Measurements from ENCODE around the gene OR13C9. TPM values are rescaled to one million over a fixed set of nuclear protein-coding genes. Genes with fewer than 3 reads are reported as not detected.
"Not testable (repeated sequence)": the region's sequence is repeated elsewhere in the genome, so short reads cannot be mapped to it uniquely, and the experiment has no call there.

The OR13C9 gene, protein sequence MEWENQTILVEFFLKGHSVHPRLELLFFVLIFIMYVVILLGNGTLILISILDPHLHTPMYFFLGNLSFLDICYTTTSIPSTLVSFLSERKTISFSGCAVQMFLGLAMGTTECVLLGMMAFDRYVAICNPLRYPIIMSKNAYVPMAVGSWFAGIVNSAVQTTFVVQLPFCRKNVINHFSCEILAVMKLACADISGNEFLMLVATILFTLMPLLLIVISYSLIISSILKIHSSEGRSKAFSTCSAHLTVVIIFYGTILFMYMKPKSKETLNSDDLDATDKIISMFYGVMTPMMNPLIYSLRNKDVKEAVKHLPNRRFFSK
- polyA plus RNA-seq (2013, experiment 1 of 2; ENCODE audit: insufficient read length) = not detected
- not detected for polyA plus RNA-seq (2013, experiment 2 of 2; ENCODE audit: insufficient read length)

DNA sequence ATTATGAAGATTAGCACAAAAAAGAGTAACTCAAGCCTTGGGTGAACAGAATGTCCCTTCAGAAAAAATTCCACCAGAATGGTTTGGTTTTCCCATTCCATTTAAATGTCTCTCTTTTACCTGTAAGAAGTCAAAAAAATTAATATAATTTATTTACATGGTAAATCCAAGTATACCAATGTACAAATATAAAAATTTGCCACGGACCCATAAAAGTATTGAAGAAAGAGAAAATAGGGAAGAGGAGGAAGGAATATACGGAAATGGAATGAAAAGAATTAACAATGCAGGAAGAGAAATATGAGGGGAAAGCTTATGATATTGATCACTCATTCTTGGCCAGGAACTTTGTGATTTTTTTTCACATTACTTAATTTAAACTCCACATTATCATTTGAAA is at the start of gene OR13C9:
Gene OR13C9 (minus strand): TSS at position 101 of the 400 bp plus-strand sequence. CDS start 0 bp downstream, at position 101.
- DNase-seq = no peak

DNA sequence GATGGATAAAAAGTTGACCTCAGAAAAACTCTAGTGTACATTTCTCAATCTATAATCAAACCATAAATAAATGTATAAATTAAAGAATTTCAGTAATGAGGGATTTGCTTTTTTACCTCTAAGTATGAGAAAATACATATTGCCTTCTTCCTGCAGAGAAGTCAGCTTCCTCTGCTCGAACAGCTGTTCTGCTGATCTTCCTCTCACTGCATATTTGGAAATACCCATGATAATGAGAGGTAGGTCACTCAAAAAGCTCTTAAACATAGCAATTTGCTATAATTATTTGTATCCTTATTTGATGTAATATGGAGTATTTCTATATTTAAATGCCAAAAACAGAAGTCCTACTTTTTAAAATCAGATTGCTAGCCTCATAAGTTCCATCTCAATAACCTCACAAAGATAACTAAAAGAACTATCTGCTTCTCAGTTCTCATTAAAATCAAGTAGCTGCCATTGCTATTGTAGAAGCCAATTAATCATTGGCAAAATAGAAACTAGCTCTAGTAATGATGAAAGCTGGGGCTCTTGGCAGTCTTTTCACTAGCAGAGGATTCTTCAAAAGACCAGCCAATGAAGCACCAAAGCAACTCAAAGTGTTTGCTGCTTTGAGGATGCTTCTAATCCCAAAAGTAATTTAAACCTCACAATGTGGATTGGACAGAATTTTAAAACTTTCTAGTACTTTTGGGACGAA is 40.6 kb upstream of the OR13C9 start:
- DNase-seq = no peak

- DNase-seq = no peak
These were observed 17.5 kb upstream of the OR13C9 start for GRCh38 chr9:104635456-104635855.

DNA sequence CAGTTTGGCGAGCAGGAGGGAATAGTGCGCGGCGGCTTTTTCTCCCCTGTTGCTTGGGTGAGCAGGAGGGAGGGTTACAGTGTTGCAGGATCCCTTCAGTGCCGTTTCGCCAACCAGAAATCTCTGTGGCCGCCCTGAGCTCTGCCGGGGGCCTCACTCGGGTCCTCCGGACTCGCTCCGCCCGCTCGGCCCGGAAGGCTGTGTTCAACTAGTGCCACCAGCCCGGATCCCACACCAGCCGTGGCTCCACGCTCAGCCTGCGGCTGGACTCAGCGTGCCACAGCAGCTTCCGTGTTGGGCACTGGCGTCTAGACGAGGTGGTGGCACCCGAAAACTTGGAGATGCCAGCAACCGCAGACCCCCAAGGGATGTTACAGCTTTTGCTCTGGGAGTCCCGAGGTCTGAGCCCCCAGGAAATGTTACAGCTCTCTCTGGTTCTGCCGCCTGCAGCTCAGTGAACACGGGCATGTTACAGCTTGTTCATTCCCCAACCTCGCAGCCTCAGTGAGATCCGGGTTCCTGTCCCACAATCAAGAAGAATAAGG is 16.0 kb upstream of the OR13C9 start:
- no peak for DNase-seq

GRCh38 chr9:104625964-104626363 is 8.0 kb upstream of the OR13C9 start:
- DNase-seq = not testable (repeated sequence)

DNA sequence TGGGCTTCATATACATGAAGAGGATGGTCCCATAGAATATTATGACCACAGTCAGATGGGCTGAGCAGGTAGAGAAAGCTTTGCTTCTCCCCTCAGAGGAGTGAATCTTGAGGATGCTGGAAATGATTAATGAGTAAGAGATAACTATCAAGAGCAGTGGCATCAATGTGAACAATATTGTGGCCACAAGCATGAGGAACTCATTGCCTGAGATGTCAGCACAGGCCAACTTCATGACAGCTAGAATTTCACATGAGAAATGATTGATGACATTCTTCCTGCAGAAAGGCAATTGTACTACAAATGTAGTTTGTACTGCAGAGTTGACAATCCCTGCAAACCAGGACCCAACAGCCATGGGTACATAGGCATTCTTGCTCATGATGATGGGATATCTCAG is 586 bp downstream of the OR13C9 start:
- DNase-seq = peak; percentile 5

DNA sequence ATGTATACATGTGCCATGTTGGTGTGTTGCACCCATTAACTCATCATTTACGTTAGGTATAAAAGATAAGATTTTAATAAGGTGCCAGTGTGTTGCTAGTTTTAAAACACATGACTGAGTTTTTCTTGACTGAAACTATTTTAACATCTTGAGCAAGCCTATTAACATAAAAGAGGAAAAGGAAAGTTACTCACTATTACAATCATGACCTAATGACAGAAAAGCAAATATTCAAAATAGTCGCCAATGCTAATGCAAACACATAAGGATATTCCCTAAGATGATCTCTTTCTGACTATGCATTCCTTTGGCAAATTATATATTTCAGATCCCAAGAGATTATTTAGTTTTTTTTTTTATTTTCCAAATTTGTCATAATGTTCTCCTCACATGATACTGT is 6.8 kb downstream of the OR13C9 start:
- no peak for DNase-seq

DNA sequence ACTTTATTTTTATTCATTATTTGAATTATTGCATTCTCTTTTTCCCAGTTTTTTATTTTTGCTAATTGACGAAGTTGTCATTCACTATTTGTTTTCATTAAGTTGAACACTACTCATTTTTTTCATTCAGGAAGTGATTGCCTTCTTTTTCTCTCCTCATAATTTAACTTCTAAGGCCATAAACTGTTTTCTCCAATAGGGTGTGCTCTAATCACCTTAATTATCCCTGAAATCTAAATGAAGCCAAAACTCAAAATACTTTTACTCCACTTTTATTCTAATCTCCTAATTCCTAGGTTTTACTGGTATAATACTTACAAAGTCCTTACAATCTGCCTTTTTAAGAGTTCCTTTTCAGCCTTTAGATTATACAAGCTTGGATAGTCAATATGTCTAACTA is 9.7 kb downstream of the OR13C9 start:
- no peak for DNase-seq

DNA sequence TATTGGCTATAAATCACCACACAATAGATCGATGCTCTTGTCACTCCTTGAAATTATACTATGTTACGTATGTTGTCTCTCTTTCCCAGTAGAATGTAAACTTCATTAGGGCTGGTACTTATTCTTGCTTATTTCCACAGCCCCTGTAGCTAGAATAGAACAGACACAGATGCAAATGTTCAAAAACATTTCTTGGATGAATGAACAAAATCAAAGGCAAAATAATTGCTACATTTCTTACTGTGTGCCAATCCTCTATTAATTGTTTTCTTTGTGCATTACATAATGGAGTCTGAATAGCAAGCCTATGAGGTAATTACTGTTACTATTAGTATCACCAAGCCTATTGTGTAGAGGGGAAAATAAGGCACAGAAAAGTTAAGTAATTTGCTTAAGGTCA is 11.9 kb downstream of the OR13C9 start:
- no peak for DNase-seq

DNA sequence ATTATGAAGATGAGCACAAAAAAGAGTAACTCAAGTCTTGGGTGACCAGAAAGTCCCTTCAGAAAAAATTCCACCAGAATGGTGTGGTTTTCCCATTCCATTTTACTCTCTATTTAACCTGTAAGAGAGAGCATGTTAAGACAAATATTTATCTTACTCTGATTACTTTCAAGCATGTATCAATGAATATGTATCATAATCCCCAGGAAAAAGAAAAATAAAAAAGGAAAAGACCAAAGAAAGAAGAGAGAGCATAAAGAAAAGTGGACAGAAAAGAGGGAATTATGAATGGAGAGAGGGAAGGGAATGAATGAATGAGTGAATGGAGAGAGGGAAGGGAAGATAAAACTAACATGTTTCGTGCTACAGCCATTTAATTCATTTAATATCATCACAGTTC is 12.5 kb downstream of the OR13C9 start, which contains the start of gene OR13C2:
Gene OR13C2 (minus strand): TSS at position 101 of the 400 bp plus-strand sequence. CDS start 0 bp downstream, at position 101.
- DNase-seq = not testable (repeated sequence)

GRCh38 chr9:104604801-104605200 is 13.2 kb downstream of the OR13C9 start:
- no peak for DNase-seq

DNA sequence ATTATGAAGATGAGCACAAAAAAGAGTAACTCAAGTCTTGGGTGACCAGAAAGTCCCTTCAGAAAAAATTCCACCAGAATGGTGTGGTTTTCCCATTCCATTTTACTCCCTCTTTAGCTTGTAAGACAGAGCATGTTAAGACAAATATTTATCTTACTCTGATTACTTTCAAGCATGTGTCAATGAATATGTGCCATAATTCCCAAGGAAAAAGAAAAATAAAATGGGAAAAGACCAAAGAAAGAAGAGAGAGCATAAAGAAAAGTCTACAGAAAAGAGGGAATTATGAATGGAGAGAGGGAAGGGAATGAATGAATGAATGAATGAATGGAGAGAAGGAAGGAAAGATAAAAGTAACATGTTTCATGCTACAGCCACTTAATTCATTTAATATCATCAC is 18.7 kb downstream of the OR13C9 start, which contains the start of gene OR13C5:
Gene OR13C5 (minus strand): TSS at position 101 of the 400 bp plus-strand sequence. CDS start 0 bp downstream, at position 101.
- DNase-seq = not testable (repeated sequence)

DNA sequence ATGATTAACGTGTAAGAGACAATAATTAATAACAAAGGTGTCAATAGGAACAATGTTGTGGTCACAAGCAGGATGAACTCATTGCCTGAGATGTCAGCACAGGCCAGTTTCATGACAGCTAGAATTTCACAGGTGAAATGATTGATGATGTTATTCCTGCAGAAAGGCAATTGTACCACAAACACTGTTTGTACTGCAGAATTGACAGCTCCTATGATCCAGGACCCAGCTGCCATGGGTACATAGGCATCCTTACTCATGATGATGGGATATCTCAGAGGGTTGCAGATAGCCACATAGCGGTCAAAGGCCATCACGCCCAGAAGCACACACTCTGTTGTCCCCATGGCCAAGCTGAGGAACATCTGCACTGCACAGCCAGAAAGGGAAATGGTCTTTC is 19.3 kb downstream of the OR13C9 start:
- not testable (repeated sequence) for DNase-seq

DNA sequence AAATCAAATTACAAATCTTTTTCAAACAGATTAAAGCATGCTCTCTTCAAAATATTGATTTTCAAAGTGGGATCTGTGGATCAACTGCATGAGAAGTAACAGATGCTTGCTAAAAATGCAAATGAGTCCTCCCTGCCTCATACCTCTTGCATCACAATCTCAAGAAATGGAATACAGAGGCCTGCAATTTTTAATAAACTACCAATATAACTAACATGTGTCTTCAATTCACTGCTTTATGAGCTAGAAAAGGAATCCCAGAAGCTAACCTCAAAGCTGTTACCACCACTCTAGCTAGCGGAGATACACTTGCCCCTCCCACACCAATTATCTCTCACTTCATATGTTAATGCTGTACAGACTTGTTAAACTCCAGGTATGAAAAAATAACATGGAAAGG is 28.4 kb downstream of the OR13C9 start:
- no peak for DNase-seq

- DNase-seq = peak; percentile 82
These were observed 31.4 kb downstream of the OR13C9 start for GRCh38 chr9:104586496-104587180.

DNA sequence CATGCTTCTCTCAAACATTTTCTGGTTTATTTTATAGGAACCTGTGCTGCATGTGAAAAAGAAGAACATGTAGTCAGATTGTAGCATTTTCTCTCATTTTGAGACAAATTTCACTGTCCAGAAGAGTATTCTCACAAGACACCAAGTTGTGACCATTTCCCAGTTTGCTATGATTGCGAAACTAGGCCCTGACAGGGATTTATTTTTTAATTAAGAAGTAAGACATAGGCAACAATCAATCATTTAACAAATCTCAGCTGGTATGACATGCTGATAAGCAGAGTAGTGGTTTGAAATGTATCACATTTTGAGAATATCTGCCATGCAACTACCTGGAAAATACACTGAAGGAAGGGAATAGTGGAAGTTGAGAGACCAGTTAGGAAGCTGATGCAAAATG is 37.4 kb downstream of the OR13C9 start:
- DNase-seq = no peak

DNA sequence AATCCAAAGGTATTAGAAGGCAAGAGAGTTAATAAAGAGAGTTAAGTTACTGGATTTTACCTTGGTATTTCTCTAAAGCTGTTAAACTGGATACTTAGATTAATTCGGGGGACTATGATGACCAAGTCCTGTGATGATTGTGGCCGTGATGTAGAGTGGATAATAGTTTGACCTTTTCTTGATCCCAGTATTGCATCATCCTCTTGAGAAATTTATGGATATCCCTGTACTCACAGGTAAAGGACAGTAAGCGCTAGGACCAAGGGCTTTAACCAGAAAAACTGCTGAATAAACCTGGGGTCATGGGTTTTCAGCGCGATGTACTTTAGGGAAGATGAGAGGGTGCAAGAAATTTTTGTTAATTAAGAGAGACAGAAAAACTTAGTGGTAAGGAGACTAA is 40.7 kb downstream of the OR13C9 start:
- DNase-seq = no peak

GRCh38 chr9:104575456-104575855 is 42.5 kb downstream of the OR13C9 start:
- DNase-seq = no peak

DNA sequence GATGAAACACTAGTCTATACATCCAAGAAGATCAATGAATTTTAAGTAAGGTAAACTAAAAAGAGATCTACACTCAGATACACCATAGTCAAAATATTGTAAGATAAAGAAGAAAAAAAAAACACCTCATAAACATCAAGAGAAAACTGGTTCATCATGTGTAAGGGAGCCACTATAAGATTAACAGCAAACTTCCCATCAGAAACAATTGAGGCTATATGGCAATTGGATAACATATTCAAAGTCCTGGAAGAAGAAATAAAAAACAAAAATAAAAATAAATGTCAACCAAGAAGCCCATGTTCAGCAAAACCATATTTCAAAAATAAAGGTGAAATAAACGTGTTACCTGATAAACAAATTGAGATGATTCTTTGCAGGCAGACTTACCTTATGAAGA is 45.4 kb downstream of the OR13C9 start:
- no peak for DNase-seq

- DNase-seq = no peak
These were observed 49.1 kb downstream of the OR13C9 start, which contains the start of gene OR13C8 for GRCh38 chr9:104568868-104569267. OR13C8 (plus strand) TSS chr9:104569168; CDS start chr9:104569168, 0 bp downstream.

Measured in fibroblast of skin of scalp (primary cell).